ENCODE data around the gene CASZ1.

DNA sequence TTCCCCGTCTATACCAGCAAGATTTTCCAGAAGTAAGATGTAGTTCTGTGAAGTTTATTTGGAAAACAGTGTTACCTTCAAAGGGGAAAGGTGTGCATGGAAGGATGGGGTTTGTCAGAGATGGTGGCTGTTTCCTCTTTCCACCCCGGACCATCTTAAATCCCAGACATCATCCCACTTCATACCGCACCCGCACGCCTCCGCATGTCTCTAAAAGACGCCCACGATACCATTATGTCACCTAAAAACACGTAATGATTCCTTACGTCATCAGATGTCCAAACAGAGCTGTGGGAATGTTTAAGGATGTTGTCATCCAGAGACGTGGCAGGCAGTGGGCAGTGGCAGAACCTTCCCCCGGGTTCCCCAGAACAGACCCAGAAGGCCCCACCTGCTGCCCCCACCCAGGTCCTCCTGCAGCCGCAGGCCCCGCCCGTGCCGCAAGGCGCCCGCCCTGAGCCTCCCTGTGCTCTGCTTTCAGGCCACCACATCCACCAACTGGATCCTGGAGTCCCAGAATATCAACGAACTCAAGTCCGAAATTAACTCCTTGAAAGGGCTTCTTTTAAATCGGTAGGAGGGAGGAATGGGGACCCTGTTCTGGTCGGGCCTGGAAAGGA, 169.5 kb downstream of the CASZ1 start:
- TF ChIP-seq POLR2AphosphoS5 (IDR thresholded peaks at IDR 0.05; ENCODE audit: low read depth, low read length) (no peak), POLR2A (IDR thresholded peaks at IDR 0.05; ENCODE audit: low read depth, low read length) (no peak), POU2F2 (IDR thresholded peaks at IDR 0.05; ENCODE audit: low read depth, low read length) (no peak), TAF1 (IDR thresholded peaks at IDR 0.05; ENCODE audit: low read depth, low read length) (no peak), SPI1 (IDR thresholded peaks at IDR 0.05; ENCODE audit: low read depth, low read length) (no peak)
